Neural cell (in vitro differentiated cells): ENCODE results near the gene IFNGR2.

Experiments
- POLR2AphosphoS5 ChIP-seq: IDR thresholded peaks from 2 replicates; pipeline ENCODE4 v1.6.1; 2012
- TF ChIP-seq, protein P1 (sequence below): fragments of 450-650 bp; IDR thresholded peaks from 2 replicates; pipeline ENCODE4 v1.5.1; 2014; ENCODE audit warnings: antibody characterized with exemption, mild to moderate bottlenecking, moderate library complexity; ENCODE audit not compliant: poor library complexity, severe bottlenecking

GRCh38 chr21:33419538-33420123 lies 16.4 kb downstream of the IFNGR2 start:
- no peak for TF ChIP-seq POLR2AphosphoS5
- TF ChIP-seq, protein P1, sequence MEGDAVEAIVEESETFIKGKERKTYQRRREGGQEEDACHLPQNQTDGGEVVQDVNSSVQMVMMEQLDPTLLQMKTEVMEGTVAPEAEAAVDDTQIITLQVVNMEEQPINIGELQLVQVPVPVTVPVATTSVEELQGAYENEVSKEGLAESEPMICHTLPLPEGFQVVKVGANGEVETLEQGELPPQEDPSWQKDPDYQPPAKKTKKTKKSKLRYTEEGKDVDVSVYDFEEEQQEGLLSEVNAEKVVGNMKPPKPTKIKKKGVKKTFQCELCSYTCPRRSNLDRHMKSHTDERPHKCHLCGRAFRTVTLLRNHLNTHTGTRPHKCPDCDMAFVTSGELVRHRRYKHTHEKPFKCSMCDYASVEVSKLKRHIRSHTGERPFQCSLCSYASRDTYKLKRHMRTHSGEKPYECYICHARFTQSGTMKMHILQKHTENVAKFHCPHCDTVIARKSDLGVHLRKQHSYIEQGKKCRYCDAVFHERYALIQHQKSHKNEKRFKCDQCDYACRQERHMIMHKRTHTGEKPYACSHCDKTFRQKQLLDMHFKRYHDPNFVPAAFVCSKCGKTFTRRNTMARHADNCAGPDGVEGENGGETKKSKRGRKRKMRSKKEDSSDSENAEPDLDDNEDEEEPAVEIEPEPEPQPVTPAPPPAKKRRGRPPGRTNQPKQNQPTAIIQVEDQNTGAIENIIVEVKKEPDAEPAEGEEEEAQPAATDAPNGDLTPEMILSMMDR: no peak
